HG03558 (cell line): Measurements from ENCODE around the gene INHBB.
"Not testable (repeated sequence)": the region's sequence is repeated elsewhere in the genome, so short reads cannot be mapped to it uniquely, and the experiment has no call there.

Experiments used
- ATAC-seq: cut with Tn5 transposase; IDR thresholded peaks from one replicate; pipeline ENCODE4 v1.9.1; 2021; ENCODE audit warnings: moderate number of reproducible peaks; ENCODE audit not compliant: unreplicated experiment; ENCODE audit errors: extremely low read depth

INHBB gene

GRCh38 chr2:120376679-120377640 is 31.0 kb downstream of the INHBB start:
- no peak for ATAC-seq

GRCh38 chr2:120378605-120379004 is 32.7 kb downstream of the INHBB start:
- ATAC-seq = no peak

GRCh38 chr2:120379916-120380893 is 34.3 kb downstream of the INHBB start:
- no peak for ATAC-seq

- ATAC-seq = no peak
Observed at GRCh38 chr2:120381192-120381591, 35.3 kb downstream of the INHBB start.

GRCh38 chr2:120381661-120382060 is 35.7 kb downstream of the INHBB start:
- ATAC-seq = no peak

- no peak for ATAC-seq
Observed at GRCh38 chr2:120382541-120383144, 36.7 kb downstream of the INHBB start.

GRCh38 chr2:120383191-120383590 is 37.3 kb downstream of the INHBB start:
- ATAC-seq = no peak

- no peak for ATAC-seq
Observed at GRCh38 chr2:120383631-120384340, 37.9 kb downstream of the INHBB start.

GRCh38 chr2:120384486-120385354 is 38.8 kb downstream of the INHBB start:
- no peak for ATAC-seq

- no peak for ATAC-seq
Observed at GRCh38 chr2:120385355-120386127, 39.6 kb downstream of the INHBB start.

GRCh38 chr2:120388222-120389035 is 42.5 kb downstream of the INHBB start:
- no peak for ATAC-seq

GRCh38 chr2:120389036-120389391 is 43.1 kb downstream of the INHBB start:
- no peak for ATAC-seq

- ATAC-seq = no peak
Observed at GRCh38 chr2:120390381-120391055, 44.6 kb downstream of the INHBB start.

GRCh38 chr2:120391382-120391781 is 45.4 kb downstream of the INHBB start:
- not testable (repeated sequence) for ATAC-seq

GRCh38 chr2:120391911-120392665 is 46.2 kb downstream of the INHBB start:
- no peak for ATAC-seq

GRCh38 chr2:120392923-120393322 is 47.0 kb downstream of the INHBB start:
- no peak for ATAC-seq
